NCI-H2196 (cell line): ENCODE results near the gene CRTAC1.
"Not testable (repeated sequence)": the region's sequence is repeated elsewhere in the genome, so short reads cannot be mapped to it uniquely, and the experiment has no call there.

Source experiments
- DNase-seq: peaks from one replicate; lab custom pipeline; 2025; ENCODE audit not compliant: unreplicated experiment; lab: John Stamatoyannopoulos, UW

Gene CRTAC1

DNA sequence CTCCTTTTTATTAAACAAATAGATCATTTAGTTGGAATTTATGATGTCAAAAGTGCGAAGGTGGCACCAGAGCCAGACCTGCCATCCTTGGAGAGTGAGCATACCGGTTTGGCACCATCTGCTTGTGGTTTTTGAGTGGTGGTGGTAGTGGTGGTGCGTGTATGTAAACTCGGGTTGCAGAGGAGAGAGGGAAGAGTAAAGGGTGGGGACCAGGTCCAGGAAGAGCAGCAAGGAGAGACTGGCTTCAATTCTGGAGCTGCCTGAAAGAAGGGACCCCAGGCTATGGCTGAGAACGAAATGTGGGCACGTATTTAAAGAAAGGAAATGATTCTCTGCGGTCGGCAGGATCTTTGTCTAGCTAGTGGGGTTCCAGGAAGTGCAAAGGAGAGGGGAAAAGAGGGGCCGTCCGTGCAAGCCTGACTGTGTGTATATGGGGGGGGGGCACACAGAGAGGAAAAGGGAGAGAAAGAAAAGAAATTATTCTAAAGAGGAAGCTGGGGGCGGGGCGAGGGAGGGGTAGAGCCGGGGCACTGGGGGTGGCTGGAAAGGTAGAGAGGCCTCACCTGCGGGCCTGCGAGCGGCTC lies 181.2 kb downstream of the CRTAC1 start:
- DNase-seq, result peak; percentile 91

DNA sequence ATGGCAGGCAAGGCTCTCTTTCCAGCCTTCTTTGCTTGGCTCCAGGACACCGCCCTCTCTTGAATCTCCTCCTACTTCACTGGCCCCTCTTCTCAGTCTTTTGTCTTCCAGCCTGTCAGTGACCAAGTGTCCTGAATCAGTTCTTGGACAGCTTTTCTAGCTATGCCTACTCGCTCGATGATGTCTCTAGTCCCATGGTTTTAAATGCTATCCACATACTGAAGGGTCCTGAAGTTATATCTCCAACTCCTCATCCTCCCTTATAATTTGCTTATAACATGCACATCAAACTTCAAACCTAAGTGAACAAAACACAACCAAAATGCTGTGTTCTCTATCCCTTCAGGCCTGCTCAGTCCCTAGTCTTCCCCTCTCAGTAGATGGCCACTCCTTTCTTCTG lies 185.7 kb downstream of the CRTAC1 start:
- DNase-seq, result no peak

DNA sequence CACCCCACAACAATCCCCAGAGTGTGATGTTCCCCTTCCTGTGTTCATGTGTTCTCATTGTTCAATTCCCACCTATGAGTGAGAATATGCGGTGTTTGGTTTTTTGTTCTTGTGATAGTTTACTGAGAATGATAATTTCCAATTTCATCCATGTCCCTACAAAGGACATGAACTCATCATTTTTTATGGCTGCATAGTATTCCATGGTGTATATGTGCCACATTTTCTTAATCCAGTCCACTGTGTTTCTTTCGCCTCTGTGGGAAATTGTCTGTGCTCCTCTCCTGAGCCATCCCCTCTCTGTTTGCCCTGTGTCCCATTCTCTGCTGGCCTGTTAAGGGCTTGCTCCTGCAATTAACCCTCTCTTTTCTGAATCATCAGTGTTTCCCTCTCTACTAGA lies 186.4 kb downstream of the CRTAC1 start:
- not testable (repeated sequence) for DNase-seq

DNA sequence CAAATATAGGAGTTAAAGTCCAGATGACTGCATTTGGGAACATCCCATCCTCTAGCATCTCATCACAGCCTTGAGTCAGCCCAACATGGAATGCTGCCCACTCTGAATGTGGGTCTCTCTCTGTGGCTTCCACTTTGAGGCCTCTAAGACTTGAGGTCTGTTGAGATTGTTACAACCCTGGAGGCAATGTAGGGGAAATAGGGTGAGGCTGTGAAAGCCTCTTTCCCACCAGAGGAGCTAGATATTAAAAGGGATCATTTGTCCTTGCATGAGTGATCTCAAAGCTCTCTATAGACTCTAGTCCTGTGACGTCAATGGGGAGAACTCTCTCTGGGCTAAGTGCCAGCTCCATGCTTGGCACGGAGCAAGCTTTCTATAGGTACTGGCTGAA lies 187.1 kb downstream of the CRTAC1 start:
- peak; percentile 52 for DNase-seq

DNA sequence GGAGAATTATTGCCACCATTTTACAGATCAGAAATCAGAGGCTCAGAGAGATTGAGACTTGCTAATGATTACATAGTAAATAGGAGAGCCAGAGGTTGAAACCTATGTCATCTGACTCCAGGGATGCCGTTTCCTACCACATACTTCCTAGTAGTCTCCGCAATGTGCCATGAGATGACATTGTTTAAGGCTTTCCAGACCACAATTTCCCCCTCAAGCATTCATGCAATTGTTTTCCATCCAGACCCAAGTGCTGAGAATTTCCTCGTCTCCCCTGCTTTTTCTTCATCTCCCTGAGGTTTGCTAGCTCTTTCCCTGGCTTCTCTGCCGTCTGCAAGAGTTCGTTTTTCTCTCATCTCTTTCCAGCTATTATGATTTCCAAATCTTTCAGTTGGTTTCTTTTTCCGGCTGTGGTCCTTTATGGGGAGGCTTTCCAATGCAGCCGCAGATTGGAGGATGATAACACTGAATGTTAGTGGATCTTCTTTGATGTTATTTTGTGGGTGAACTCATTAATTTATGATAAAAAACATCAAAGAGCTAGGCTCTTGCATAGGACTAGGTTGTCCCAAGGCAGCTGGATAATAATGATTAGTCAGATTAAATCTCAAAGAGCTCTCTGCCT lies 187.7 kb downstream of the CRTAC1 start:
- no peak for DNase-seq

DNA sequence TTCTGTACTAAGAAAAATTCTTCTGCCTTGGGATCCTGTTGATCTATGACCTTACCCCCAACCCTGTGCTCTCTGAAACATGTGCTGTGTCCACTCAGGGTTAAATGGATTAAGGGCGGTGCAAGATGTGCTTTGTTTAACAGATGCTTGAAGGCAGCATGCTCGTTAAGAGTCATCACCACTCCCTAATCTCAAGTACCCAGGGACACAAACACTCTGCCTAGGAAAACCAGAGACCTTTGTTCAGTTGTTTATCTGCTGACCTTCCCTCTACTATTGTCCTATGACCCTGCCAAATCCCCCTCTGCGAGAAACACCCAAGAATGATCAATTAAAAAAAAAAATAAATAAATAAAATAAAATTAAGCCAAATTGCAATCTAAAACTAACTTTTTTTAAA lies 188.3 kb downstream of the CRTAC1 start:
- DNase-seq, result not testable (repeated sequence)

DNA sequence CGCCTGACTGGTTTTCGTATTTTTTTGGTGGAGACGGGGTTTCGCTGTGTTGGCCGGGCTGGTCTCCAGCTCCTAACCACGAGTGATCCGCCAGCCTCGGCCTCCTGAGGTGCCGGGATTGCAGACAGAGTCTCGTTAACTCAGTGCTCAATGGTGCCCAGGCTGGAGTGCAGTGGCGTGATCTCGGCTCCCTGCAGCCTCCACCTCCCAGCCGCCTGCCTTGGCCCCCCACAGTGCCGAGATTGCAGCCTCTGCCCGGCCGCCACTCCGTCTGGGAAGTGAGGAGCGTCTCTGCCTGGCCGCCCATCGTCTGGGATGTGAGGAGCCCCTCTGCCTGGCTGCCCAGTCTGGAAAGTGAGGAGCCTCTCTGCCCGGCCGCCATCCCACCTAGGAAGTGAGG lies 189.3 kb downstream of the CRTAC1 start:
- DNase-seq, result not testable (repeated sequence)

DNA sequence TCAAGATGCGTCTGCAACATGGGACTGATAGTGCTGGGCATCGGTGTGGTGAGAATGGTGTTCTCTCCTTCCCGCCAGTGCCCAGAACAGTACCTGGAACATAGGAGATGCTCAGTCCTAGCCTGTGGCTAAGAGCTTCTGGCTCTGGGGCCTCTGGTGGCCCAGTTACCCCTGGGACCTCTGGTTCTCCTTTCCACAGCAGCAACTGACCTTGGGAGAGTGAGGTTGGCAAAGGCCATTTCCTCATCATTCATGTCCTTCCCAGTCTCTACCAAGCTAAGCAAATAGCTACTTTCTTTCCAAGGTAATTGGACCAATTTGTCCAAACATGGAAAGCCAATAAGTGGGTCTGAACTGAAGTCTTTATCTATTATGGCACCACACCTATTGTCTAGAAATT lies 192.3 kb downstream of the CRTAC1 start:
- DNase-seq, result no peak

DNA sequence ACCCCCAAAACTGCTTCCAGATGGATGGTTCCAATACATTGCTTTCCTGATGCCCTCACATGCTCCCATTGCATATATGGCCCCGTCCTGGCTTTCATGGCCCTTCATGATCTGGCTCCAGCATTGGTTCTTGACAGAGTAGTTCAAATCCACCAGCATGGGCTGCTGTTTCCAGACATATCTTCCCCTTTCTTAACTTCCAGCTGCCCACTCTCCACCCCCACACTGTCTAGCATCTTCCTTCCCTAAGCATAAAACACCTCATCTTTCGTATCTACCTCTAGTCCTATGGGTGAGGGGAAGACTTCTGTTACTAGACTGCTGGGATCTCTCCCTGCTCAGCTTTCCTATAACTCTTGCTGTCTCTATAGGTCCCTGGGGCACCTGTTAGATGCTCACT lies 194.0 kb downstream of the CRTAC1 start:
- DNase-seq, result no peak

DNA sequence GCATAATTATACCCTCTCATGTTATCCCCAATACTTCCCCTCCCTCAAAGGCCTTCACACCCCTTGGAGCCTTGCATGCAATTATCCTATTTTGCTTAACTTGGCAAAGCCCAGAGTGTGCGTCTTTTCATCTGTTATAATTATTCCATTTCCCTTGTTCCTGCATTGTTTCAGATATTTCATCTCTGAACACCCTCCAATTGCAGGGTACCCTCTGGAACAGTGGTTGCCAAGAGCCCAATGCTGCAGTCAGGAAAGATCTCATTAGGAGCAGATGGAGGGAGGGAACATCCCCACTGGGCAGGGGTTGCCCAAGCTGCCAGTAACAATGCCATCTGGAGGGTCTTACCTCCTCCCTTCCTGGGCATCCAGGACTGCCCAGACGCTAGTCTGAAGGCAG lies 199.2 kb downstream of the CRTAC1 start:
- no peak for DNase-seq

DNA sequence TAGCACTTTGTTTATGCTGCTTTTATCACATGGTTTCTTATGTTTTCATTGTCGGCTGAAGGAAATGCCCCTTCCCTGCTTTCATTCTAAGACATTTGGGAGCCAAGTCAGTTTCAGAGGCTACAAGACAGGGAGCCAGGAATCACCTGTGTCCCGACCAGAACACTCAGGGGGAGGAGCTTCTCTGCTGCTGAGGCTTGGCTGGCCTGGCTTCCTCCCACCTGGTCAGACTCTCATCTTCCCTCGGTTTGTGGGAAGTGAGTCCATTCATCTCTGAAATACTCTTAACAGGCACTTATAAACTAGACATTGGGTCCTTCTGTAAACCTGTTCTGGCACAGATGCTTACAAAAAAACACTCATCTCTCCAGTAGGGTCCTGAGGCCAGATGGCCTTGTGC lies 200.4 kb downstream of the CRTAC1 start:
- DNase-seq, result peak; percentile 93

DNA sequence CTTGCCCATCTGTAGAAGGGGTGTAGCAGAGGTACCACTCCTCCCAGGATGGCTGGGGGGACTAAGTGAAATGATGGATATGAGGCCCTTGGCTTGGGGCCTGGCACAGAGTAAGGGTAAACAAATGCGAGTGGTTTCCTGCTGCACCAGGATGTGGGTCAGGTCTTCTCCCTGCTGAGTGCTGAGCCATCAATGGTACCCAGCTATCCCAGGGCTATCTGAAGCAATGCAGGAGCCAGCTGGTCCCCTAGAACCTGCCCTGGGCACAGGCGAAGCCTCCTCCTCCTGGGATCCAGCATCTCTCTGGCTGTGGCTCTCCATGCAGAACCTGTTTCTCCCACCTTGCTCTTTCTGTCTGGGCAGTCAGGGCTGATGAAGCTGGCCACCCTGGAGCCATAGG lies 201.7 kb downstream of the CRTAC1 start:
- DNase-seq, result peak; percentile 38

DNA sequence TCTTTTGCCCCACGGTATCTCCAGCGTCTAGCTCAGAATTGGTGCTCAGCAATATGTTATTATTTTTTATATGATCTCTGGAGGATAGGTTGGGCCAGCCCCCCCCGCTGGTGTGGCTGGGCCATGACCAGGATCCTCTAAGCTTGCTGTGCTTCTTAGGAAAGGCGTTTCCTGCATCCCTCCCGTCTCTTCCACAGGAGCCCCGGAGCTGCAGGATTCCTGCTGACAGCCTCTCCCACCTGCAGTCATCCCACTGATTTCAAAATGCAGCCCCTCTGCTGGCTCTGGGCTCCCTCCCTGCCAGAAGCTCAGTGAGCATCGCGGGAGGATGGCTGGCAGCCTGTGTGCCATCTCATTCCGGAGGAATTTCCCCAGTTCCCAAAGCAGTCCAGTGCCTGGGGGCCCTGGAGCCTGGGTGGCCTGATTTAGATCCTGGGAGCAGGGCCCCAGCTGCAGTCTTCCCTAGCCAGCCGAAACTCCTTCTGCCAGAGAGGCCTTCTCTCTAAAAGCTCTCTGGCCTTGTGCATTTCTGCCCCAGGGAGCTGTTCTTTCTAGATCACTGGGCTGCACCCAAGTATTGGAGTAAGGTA lies 202.6 kb downstream of the CRTAC1 start:
- DNase-seq, result no peak

DNA sequence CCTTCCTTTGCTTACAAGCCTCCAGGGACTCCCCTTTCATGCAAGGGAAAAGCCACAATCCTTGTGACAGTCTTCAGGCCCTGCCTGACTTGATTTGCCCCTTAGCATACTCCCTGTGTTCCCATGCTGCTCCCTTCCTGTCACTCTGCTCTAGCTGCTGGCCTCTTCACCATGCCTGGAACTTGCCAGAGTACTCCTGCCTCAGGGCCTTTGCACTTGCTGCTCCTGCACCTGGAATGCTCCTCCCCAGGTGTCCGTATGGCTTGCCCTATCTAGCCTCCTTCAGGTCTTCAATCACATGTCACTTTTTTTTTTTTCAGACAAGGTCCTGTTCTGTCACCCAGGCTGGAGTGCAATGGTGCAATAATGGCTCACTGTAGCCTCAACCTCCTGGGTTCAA lies 203.5 kb downstream of the CRTAC1 start:
- no peak for DNase-seq

DNA sequence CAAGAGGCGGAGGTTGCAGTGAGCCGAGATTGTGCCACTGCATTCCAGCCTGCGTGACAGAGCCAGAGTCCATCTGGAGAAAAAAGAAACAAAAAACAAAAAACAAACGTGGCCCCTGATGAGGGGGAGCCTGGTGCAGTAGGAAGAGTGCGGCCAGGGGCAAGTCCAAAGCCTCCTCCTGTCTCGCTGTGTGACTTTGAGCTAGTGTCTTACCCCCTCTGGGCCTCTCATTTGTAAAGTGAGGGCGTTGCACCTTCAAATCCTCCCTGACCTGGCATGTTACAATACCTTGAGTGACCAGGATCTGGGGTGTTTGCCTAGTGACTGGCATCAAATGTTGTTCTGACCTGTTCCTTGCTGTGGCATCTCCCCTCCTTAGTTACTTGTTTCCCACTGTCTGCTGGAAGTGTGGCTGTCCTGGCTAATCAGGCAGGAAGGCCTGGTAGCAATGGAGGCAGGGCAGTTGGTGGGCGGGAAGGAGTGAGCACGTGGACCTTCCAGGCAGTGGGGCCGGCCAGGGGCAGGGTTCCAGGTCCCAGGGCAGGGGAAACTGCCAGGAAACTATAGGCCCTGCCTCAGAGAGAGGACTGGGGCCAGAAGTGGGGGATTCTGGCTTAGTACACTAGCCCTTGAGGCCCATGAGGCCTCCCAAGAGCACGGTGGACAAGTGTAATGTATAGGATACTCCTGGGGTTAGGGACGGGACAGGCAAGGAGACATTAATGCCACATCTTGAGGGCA lies 205.2 kb downstream of the CRTAC1 start:
- DNase-seq, result no peak

DNA sequence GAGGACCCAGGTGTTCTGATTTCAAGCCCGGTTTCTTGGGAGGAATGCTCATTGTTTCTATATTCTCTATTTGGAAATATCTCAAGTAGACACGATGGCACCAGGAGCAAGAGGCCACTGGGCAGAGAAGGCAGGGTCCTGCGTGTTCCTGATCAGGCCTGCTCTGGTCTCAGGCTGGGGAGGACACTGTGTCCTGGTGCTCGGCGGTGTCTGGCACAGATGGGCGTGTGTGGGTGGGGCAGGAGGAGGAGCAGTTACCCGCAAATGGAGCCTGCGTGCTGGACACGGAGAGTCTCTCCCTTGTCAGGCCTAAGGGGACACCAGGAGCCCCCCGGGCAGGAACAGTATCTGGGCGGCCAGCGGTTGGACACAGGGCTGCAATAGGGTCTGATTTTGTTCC lies 206.7 kb downstream of the CRTAC1 start:
- DNase-seq, result no peak

DNA sequence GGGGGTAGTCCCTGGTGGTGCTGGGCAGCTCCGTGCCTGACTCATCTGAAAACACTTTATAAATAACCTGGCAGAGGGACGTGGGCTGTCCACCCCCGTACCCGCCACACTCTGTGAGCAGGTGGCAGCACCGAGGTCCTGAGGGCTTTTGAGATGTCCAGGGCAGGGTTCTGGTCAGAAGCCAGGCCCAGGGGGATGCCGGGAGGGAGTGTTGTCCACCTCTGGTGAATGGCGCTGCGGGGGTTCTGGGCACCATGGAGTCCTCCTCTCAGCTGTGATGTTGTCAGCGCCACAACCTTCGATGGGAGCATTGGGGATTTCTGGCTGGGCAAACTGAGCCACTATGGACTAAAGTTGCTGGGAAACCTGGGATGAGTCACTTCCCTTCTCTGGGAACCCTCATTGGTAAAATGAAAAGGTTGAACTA lies 208.1 kb downstream of the CRTAC1 start:
- peak; percentile 44 for DNase-seq

DNA sequence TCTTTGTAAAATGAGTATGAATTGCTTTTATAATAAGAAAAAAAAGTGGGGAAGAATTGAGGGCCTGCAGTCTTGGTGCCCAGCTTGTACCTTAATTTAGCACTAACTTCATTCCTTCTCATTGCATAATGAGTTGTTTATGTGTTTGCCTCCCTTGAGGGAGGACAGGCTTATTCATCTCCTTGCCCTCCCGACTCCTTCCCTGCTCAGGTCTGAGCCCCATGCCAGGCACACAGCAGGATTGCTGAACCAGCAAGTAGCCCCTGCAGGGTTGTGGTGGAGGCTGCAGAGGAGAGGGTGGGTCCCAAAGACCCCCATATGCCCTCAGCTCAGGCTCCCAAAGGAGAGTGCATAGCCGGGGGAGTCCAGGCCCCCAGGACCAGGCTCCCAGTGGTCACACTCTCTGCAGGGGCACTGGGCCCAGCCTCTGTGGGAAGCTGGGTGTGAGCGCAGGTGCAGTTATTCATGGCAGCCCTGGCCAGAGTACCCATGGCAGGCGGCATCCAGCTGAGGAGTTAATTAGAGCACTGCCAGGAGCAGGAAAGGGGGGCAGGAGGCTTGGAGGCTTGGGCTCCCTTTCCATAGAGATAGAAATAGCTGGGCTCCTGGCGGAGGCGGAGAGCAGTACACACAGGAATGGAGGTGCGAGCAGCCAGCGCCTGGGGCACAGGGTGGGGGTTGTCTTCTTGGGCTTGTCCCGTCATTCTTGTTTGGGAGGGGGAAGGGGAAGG lies 208.9 kb downstream of the CRTAC1 start:
- DNase-seq, result peak; percentile 41

DNA sequence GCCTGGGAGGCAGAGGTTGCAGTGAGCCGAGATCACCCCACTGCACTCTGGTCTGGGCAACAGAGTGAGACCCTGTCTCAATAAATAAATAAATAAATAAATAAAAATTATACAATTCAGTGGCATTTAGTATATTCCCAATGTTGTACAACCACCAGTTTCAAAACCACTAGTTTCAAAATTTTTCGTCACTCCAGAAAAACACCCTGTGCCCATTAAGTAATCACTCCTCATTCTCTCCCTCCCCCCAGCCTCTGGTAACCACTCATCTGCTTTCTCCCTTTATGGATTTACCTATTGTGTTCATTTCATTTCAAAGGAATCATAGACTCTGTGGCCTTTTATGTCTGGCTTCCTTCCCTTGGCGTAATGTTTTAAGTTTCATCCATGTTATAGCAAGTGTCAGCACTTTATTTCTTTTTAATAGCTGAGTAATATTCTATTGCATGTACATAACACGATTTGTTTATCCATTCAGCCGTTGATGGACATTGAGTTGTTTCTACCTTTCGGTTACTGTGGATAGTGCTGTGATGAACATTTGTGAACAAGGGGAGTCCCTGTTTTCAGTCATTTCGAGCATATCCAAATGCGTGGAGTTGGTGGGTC lies 210.2 kb downstream of the CRTAC1 start:
- no peak for DNase-seq

DNA sequence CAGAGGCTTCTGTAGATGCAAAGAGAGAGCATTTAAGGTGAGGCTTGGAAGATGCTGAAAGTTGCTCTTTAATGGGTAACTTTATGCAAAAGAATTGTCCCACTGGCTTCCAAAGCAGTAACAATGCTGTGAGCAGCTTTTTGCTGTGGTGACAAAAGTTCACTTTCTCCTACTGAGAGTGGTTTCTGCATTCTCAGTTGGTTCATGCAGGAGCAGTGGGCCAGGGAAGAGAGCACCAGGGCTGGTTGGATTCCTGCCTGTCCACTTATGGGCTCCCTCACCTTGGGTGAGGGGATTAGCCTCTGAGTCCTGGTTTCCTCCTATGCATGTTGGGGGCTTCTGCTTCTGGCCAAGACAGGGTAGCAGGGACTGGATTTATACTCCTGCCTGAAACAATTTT lies 211.8 kb downstream of the CRTAC1 start:
- DNase-seq, result no peak

DNA sequence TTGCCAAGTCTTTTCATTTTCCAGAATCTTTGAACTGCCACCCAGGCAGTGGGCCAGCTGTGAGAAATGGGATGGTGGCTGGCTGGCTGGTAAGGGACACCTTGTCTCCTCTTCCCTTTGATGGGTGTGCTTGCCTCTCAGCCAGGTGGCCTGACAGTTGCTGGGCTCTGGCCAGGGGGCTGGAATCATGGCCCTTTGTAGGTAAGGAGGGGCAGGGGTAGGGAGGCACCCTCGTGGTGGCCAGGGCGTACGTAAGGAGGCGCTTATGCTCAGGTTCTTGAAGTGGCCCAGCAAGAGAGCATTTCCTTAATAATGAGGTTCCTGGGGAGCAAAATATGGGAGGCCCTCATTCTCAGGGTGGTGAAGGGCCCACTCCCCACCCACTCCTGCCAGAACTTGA lies 213.8 kb downstream of the CRTAC1 start:
- peak; percentile 34 for DNase-seq
